Measurements from ENCODE around the gene GATAD1. TPM values are rescaled to one million over a fixed set of nuclear protein-coding genes. Genes with fewer than 3 reads are reported as not detected.

GATAD1 gene
- 16.3 to 18.7 TPM (median 17.3 TPM) in 5 replicates for total RNA-seq (2022; extraction: Qiagen RNA extraction)

GRCh38 chr7:92447345-92448204 lies at the start of gene GATAD1:
Gene GATAD1 (plus strand): TSS chr7:92447482. CDS start chr7:92447730, 248 bp downstream.

DNA sequence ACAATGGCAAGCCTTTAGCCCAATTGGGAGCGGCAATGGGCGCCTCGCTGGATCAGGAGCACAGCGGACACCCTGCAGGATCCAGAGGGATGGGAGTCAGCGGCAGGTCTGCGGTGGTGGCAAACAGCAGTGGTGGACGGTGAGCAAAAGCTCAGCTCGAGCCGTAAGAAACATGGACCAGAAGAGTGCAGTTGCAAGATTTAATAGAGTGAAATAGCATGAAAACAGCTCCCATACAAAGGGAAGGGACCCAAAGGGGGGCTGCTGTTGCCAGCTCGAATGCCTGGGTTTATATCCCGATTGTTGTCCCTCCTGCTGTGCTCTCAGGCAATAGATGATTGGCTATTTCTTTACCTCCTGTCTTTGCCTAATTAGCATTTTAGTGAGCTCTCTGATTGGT lies 30.4 kb downstream of the GATAD1 start, which contains the start of gene ERVW-1:
Gene ERVW-1 (minus strand): TSS at position 266 of the 400 bp plus-strand sequence. CDS start 7,565 bp downstream, outside the sequence.

Other genes starting within 250 kb of the GATAD1 start
- gene KRIT1, start 201.6 kb upstream of the GATAD1 start, total RNA-seq (2022; extraction: Qiagen RNA extraction) = 18.5 to 29.9 TPM (median 25.3 TPM) in 5 replicates
- 15.9 to 29.6 TPM (median 24.0 TPM) in 5 replicates for gene ANKIB1, start 201.5 kb upstream of the GATAD1 start, total RNA-seq (2022; extraction: Qiagen RNA extraction)
- gene ERVW-1, start 30.5 kb downstream of the GATAD1 start, total RNA-seq (2022; extraction: Qiagen RNA extraction) = 0.04 TPM in 2 of 5 replicates, not detected in the others
- gene PEX1, start 81.0 kb downstream of the GATAD1 start, total RNA-seq (2022; extraction: Qiagen RNA extraction) = 5.1 to 6.7 TPM (median 6.0 TPM) in 5 replicates
- gene RBM48, start 81.3 kb downstream of the GATAD1 start, total RNA-seq (2022; extraction: Qiagen RNA extraction) = 6.3 to 7.1 TPM (median 6.6 TPM) in 5 replicates
- 23.2 to 25.3 TPM (median 24.3 TPM) in 5 replicates for gene FAM133B, start 142.9 kb downstream of the GATAD1 start, total RNA-seq (2022; extraction: Qiagen RNA extraction)